Testis (tissue), 3 donors: Measurements from ENCODE around the gene ASPA. TPM values are rescaled to one million over a fixed set of nuclear protein-coding genes. Genes with fewer than 3 reads are reported as not detected.

Source experiments
- DNase-seq: peaks from one replicate; pipeline ENCODE4 v3.0.0-alpha.2; 2019
- H3K27ac ChIP-seq, 2 donors: fragments of 200-600 bp; sonication (generic); one replicate each; pipeline ENCODE4 v1.5.1; 2019
- H3K27me3 ChIP-seq: fragments of 200-600 bp; sonication (generic); one replicate; pipeline ENCODE4 v1.5.1; 2019
- H3K36me3 ChIP-seq: fragments of 200-600 bp; sonication (generic); one replicate; pipeline ENCODE4 v1.5.1; 2017; ENCODE audit warnings: low read depth; ENCODE audit errors: missing control alignments
- H3K4me1 ChIP-seq: fragments of 200-600 bp; sonication (generic); one replicate; pipeline ENCODE4 v1.5.1; 2019
- H3K4me3 ChIP-seq, 2 donors: fragments of 200-600 bp; sonication (generic); one replicate each; pipeline ENCODE4 v1.5.1; 2017 to 2019
- H3K9me3 ChIP-seq: fragments of 200-600 bp; sonication (generic); one replicate; pipeline ENCODE4 v1.5.1; 2017
- POLR2A ChIP-seq: fragments of 450-650 bp; IDR thresholded peaks from one replicate; pipeline ENCODE4 v1.6.1; 2017; ENCODE audit warnings: antibody characterized with exemption, mild to moderate bottlenecking, moderate library complexity
- WGBS, 2 donors: methylation state at CpG; one replicate each; pipeline ENCODE4 v1.1.5; 2018; 5-methylcytosine and 5-hydroxymethylcytosine counted together
- intact Hi-C: fragments of 100-400 bp; cut with DNase I; formaldehyde crosslinking; loops from one replicate; pipeline ENCODE4 v1.15.1; 2023; ENCODE audit warnings: low total_unique reads
- polyA plus RNA-seq: library from polyadenylated mRNA; stranded (reverse); fragments of 350-450 nt; fragmentation: Illumina TruSeq; extraction: RNeasy Lipid Tissue Mini Kit (QIAGEN cat#74804); gene quantifications from one replicate; pipeline ENCODE4 v1.2.3, GENCODE V29; 2014; ENCODE audit warnings: low read depth, low replicate concordance; ENCODE audit not compliant: insufficient read depth
- total RNA-seq, 2 donors: library from RNA; depleted of rRNA; stranded (reverse); fragments of >200 nt; gene quantifications; one replicate each; pipeline ENCODE4 v1.2.3, GENCODE V29; 2016
- TF ChIP-seq, protein P1 (sequence below), 3 experiments: fragments of 450-650 bp in 2 of 3; fragments of 200-600 bp in 1 of 3; sonication (generic) in 1 of 3; IDR thresholded peaks; one replicate each; pipeline ENCODE4 v1.5.1; 2016 to 2019; ENCODE audit warnings: antibody characterized with exemption in 3 of 3, mild to moderate bottlenecking in 2 of 3, moderate library complexity in 1 of 3

The ASPA gene
- total and polyA plus RNA-seq, 3 donors from 2014 or later, result 5.0 to 16.1 (median 6.1) TPM

DNA sequence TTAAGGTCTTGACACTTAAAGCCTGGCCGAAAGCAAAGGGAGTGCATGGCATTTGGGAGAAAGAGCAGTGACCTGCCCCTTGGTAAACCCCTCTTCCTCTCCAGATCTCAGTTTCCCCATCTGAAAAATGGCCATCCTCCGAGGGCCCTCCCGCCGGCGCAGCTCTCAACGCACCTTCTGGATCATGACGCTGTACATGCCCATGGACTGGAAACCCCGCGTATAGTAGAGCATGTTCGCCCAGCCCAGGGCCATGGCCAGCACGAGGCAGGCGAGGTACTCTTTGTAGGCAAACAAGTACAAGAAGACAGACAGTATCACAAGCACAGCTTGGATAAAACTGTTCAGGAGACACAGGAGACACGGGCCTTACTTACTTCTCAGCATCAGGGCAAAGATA is 48.2 kb downstream of the ASPA start:
- TF ChIP-seq POLR2A, result no peak
- TF ChIP-seq, protein P1, sequence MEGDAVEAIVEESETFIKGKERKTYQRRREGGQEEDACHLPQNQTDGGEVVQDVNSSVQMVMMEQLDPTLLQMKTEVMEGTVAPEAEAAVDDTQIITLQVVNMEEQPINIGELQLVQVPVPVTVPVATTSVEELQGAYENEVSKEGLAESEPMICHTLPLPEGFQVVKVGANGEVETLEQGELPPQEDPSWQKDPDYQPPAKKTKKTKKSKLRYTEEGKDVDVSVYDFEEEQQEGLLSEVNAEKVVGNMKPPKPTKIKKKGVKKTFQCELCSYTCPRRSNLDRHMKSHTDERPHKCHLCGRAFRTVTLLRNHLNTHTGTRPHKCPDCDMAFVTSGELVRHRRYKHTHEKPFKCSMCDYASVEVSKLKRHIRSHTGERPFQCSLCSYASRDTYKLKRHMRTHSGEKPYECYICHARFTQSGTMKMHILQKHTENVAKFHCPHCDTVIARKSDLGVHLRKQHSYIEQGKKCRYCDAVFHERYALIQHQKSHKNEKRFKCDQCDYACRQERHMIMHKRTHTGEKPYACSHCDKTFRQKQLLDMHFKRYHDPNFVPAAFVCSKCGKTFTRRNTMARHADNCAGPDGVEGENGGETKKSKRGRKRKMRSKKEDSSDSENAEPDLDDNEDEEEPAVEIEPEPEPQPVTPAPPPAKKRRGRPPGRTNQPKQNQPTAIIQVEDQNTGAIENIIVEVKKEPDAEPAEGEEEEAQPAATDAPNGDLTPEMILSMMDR (IDR thresholded peaks at IDR 0.05), result no peak
- no peak overlapping the region for H3K27ac ChIP-seq
- no peaks in the 10 kb centered on the region for H3K36me3 ChIP-seq
- H3K9me3 ChIP-seq, result no peaks in the 10 kb centered on the region
- DNase-seq, result no peak
- no peak overlapping the region for H3K4me3 ChIP-seq
- 90 to 93% methylated on average over 13 of the region's 13 CpGs for WGBS, 2 donors
- intact Hi-C loops, result no loop called here
- no peaks in the 10 kb centered on the region for H3K27me3 ChIP-seq
- H3K4me1 ChIP-seq, result peaks cover 8% of the 10 kb centered on the region

DNA sequence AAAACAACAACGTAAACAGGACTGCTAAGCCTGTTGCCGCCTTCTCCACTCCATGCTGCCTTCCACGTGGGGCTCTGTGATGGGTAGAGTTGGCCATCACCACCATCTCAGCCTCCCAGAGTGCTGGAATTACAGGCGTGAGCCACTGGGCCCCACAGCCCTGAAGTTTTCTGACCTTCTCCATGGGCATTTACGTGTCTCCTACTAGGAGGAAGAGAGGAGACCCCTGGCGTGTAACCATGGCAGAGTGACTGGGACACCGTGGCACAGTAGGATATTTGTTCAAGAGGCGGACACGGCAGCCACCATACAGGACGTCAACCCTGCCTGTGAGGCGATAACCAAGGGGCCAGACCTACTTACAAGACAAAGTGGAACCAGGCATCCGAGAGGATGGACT is 50.7 kb downstream of the ASPA start:
- 85 to 92% methylated on average over 12 of the region's 12 CpGs for WGBS, 2 donors
- H3K27ac ChIP-seq, result no peak overlapping the region

DNA sequence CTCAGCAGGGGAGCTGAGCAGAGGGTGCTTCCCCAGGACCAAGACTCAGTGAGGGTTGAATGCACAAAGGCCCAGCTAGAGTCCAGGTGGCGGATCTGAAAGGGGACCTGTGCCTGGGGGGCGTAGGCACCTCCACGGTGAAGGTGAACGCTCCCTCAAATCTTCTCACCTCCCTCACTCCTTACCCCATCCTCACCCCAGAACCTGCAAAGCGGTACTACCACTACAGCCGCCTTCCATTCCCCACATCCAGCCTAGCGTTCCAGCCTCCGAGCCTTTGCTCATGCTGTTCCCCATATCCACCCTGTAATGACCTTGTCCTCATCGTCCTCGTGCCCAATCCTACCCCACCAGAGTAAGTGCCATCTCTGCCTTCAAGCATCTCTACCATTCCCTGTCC is 51.2 kb downstream of the ASPA start:
- H3K27me3 ChIP-seq, result no peaks in the 10 kb centered on the region
- no peak for DNase-seq
- no peak overlapping the region for H3K4me3 ChIP-seq
- H3K4me1 ChIP-seq, result peaks cover 32% of the 10 kb centered on the region
- no peaks in the 10 kb centered on the region for H3K9me3 ChIP-seq
- 87 to 88% methylated on average over 10 of the region's 10 CpGs for WGBS, 2 donors
- intact Hi-C loops, result no loop called here
- no peak overlapping the region for H3K27ac ChIP-seq
- no peaks in the 10 kb centered on the region for H3K36me3 ChIP-seq
- no peak for TF ChIP-seq POLR2A
- TF ChIP-seq, protein P1 (IDR thresholded peaks at IDR 0.05), result no peak

More for the DNA sequence above, 50.7 kb downstream of the ASPA start:
- H3K9me3 ChIP-seq, result no peaks in the 10 kb centered on the region
- no peak overlapping the region for H3K4me3 ChIP-seq
- intact Hi-C loops, result no loop called here
- H3K27me3 ChIP-seq, result no peaks in the 10 kb centered on the region
- no peaks in the 10 kb centered on the region for H3K36me3 ChIP-seq
- no peak for DNase-seq
- TF ChIP-seq, protein P1 (IDR thresholded peaks at IDR 0.05), result no peak
- TF ChIP-seq POLR2A, result no peak
- H3K4me1 ChIP-seq, result peaks cover 27% of the 10 kb centered on the region

DNA sequence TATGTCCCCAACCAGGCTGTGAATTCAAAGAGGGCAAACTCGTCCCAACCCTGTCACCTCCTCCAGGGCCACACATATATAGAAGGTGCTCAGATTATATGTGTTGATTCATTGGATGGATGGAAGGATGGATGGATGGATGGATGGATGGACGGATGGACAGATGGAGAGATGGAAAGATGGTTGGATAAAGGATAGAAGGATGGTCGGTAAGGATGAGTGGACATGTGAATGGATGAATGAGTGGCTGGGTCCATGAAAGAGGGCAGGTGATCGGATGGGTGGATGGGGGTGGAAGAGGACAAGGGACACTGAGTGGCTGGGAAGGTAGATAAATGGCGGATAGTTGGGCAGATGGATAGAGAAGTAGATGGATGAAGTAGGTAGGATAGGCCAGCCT is 51.7 kb downstream of the ASPA start:
- peaks cover 36% of the 10 kb centered on the region for H3K4me1 ChIP-seq
- no peaks in the 10 kb centered on the region for H3K27me3 ChIP-seq
- 94 to 95% methylated on average over 5 of the region's 5 CpGs for WGBS, 2 donors

DNA sequence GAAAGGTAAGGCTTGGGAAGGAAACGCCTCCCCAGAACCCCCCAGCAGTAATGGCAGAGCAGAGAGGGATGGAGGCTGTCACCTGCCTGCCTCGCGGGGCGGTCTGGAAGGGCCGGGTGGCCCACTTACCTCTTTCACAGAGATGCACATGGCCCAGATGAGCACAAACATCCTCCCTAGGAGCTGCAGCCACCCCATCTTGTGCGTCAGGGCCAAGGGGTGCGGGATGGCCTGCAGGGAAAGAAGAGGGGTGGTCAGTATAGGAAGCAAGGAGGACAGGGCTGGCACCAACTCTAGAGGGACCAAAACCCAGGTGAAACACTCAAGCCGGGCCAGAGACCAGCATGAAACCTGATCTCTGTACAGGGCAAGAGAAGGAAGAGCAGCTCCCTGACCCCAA is 52.1 kb downstream of the ASPA start:
- intact Hi-C loops, result no loop called here
- Histone ChIP-seq H3K9me3 (no peaks in the 10 kb centered on the region), H3K4me3 (no peak overlapping the region), H3K4me1 (peaks cover 38% of the 10 kb centered on the region), H3K36me3 (no peaks in the 10 kb centered on the region), H3K27me3 (no peaks in the 10 kb centered on the region), H3K27ac (no peak overlapping the region)
- 93 to 96% methylated on average over 8 of the region's 8 CpGs for WGBS, 2 donors
- TF ChIP-seq POLR2A, result no peak
- TF ChIP-seq, protein P1 (IDR thresholded peaks at IDR 0.05), result no peak
- DNase-seq, result no peak

More for the DNA sequence above, 51.7 kb downstream of the ASPA start:
- Histone ChIP-seq H3K4me3 (no peak overlapping the region), H3K9me3 (no peaks in the 10 kb centered on the region), H3K36me3 (no peaks in the 10 kb centered on the region), H3K27ac (no peak overlapping the region)
- TF ChIP-seq, protein P1 (IDR thresholded peaks at IDR 0.05), result no peak
- TF ChIP-seq POLR2A, result no peak
- intact Hi-C loops, result no loop called here
- DNase-seq, result no peak
